ENCODE data around the gene CCDC198.

CCDC198 gene

DNA sequence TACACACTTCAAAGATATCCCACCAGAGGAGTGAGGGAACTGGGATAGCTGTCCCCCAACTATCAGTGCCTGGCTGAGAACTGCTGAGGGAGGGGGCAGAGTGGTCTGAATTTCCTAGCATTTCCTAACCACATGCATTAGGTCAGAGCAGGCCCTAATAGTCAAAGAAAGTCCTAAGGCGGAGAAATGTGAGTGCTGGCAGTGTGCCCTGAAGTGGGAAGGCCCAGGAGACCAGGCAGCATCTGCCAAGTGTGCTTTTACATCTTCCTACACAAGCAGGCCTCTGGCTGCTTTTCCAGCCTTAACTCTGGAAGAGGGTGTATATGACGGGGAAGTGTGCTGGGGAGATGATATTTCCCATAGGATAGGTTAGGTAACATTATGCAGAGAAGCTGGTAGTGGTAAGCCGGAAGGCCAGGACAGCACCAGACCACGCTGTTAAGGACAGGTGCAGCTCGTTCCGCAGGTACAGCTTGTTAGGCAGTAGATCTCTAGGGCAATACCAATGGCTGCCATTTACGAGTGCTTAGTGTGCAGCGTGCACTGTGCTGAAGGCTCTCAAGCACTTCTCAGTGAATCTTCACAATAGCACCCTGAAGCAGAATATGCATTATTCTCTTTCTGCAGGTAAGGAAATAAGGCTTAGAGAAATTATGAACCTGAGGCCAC is 9.1 kb upstream of the CCDC198 start:
- no peak overlapping the region for H3K4me3 ChIP-seq (ENCODE audit: low read length)
- TF ChIP-seq, protein P1, sequence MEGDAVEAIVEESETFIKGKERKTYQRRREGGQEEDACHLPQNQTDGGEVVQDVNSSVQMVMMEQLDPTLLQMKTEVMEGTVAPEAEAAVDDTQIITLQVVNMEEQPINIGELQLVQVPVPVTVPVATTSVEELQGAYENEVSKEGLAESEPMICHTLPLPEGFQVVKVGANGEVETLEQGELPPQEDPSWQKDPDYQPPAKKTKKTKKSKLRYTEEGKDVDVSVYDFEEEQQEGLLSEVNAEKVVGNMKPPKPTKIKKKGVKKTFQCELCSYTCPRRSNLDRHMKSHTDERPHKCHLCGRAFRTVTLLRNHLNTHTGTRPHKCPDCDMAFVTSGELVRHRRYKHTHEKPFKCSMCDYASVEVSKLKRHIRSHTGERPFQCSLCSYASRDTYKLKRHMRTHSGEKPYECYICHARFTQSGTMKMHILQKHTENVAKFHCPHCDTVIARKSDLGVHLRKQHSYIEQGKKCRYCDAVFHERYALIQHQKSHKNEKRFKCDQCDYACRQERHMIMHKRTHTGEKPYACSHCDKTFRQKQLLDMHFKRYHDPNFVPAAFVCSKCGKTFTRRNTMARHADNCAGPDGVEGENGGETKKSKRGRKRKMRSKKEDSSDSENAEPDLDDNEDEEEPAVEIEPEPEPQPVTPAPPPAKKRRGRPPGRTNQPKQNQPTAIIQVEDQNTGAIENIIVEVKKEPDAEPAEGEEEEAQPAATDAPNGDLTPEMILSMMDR (conservative IDR thresholded peaks at IDR 0.05; ENCODE audit: low read depth, low read length): no peak
- no peak for DNase-seq (ENCODE audit: low read depth)

DNA sequence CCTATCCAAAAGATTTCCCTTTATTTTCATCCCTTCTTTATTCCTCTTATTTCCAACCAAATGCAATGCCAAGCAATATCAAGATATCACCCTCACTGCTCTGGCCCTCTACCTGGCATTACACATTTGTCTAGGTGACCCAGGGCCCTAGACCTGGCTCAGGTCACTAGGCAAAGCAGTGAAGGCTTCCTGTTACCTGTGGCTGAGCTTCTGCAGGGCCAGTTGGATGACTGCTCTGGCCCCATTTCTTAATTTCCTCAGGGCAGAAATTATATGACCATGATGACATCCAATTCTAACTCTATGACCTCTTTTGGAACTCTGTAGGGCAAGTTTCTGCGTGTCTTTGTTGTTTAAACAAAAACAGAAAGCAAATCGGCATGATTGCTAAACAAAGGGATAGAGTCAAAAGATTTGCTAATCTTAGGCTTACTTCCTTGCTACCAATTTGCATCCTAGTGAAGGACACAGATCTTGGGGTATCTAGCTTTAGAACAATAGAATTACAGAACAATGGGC is 7.4 kb upstream of the CCDC198 start:
- no peak overlapping the region for H3K4me3 ChIP-seq (ENCODE audit: low read length)
- TF ChIP-seq, protein P1 (conservative IDR thresholded peaks at IDR 0.05; ENCODE audit: low read depth, low read length): no peak
- DNase-seq (ENCODE audit: low read depth): no peak

DNA sequence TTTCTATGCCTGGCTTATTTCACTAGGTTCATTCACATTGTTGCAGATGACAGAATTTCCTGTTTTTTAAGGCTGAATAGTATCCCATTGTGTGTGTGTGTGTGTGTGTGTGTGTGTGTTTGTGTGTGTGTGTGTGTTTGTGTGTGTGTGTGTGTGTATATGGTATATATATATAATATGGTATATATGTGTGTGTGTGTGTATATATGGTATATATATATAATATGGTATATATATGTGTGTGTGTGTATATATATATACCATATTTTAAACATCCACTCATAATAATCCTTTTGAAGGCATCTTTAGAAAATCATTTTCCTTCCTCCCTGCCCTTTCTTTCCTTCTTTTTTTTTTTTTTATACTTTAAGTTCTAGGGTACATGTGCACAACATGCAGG is 5.0 kb upstream of the CCDC198 start:
- no peak for DNase-seq (ENCODE audit: low read depth)
- no peak overlapping the region for H3K4me3 ChIP-seq (ENCODE audit: low read length)
- TF ChIP-seq, protein P1 (conservative IDR thresholded peaks at IDR 0.05; ENCODE audit: low read depth, low read length): no peak

DNA sequence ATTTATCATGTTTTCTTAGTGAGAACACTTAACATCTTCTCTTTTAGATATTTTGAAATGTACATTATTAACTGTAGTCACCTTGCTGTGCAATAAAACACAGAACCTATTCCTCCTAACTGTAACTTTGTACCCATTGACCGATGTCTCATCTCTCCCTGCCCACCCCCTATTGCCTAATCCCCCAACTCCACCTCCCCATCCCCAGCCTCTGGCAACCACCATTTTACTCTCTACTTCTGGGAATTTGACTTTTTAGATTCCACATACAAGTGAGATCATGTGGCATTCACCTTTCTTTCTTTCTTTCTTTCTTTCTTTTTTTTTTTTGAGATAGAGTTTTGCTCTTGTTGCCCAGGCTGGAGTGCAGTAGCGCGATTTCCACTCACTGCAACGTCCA is 4.4 kb upstream of the CCDC198 start:
- TF ChIP-seq, protein P1 (conservative IDR thresholded peaks at IDR 0.05; ENCODE audit: low read depth, low read length): no peak
- DNase-seq (ENCODE audit: low read depth): no peak
- no peak overlapping the region for H3K4me3 ChIP-seq (ENCODE audit: low read length)

DNA sequence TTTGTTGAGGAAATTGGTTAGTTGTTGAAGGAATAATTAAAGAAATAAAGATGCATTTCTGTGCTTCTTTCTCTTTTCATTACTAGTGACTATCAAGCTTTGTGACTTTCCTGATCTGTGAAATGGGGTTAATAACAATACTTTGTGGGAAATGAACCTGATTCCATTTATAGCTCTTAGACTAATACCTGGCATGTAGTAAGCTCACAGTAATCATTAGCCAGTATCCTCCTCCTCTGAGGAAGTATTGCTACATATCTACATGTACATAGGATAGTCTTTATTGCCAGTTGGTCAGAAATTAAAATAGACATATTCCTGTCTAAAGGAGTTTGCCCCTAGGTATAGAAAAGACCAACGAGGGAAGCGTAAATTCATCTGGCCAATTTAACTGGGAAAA is 1.8 kb upstream of the CCDC198 start:
- TF ChIP-seq, protein P1 (conservative IDR thresholded peaks at IDR 0.05; ENCODE audit: low read depth, low read length): no peak
- no peak for DNase-seq (ENCODE audit: low read depth)

DNA sequence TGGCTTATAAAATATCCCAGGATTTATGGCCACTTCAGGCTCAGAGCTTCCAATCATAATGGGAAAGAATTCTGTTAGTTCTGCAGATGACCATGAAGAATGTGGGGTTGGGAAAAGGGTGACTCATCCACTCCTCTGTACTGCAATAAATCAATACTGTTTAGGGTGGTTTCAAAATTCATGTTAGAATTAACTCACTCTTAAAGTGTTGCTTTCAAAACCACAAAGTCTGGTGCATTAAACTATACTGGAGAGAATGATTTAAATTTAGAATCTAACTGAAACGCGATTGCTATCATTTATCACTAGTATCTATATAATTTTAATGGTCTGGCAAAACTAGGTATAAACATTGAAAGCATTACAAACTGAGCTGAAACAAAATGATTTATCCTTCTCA is 798 bp downstream of the CCDC198 start:
- TF ChIP-seq, protein P1 (conservative IDR thresholded peaks at IDR 0.05; ENCODE audit: low read depth, low read length): no peak
- peak; percentile 18 for DNase-seq (ENCODE audit: low read depth)
- no peak overlapping the region for H3K4me3 ChIP-seq (ENCODE audit: low read length)

More for the DNA sequence above, 1.8 kb upstream of the CCDC198 start:
- no peak overlapping the region for H3K4me3 ChIP-seq (ENCODE audit: low read length)

DNA sequence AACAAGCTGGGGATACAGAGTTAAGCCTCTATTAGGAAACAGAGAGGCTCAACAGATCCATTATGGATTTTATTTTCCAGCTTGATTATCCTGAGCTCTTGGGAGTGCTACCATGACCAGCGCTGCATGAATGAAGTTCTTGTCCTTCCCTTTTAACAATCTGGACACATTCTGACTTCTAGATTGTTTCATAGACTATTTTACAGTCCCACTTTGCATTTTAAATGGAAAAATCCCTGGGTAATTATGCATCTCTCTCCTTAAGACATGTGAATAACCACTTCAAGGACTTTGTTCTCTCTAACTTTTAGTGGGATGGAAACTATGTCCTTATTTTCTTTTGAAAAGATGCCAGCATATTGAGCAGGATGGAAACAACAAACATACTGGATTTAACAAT is 2.0 kb downstream of the CCDC198 start:
- TF ChIP-seq, protein P1 (conservative IDR thresholded peaks at IDR 0.05; ENCODE audit: low read depth, low read length): no peak
- DNase-seq (ENCODE audit: low read depth): no peak
- H3K4me3 ChIP-seq (ENCODE audit: low read length): no peak overlapping the region
